ENCODE results near the gene PSMA2. TPM values are rescaled to one million over a fixed set of nuclear protein-coding genes. Genes with fewer than 3 reads are reported as not detected.
A peak's percentile ranks its signal among the peaks of the same experiment; 100 is the strongest.

Gene PSMA2
- total and polyA plus RNA-seq, 4 donors: 24.8 to 221 (median 73.8) TPM

DNA sequence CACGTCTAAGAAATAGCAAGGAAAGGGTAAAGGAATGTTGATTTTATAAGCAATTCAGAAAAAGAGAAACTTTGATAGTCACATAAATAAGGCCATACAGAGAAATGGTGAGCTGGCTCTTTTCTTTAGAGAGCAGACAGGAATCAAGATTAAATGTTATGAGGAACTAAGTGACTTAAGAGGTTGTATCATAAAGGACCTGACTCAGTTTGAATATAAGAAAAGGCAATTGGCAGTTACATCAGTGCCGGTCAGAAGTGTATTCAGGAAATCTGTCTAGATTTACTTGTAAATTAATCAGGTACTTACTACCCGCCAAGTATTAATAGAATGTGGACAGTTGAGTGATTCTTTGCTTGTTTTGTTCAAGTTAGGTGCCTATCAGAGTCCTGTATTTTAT, 2.3 kb upstream of the PSMA2 start:
- Histone ChIP-seq H3K27ac (ENCODE audit: low read depth in 1 of 2, low read length in 2 of 2) (no peak overlapping the region), H3K9me3 (ENCODE audit: control insufficient read depth in 4 of 4, low read length in 3 of 4) (no peaks in the 10 kb centered on the region), H3K4me3 (ENCODE audit: low read depth in 1 of 3, low read length in 3 of 3) (no peak overlapping the region), H3K9ac (ENCODE audit: low read depth in 1 of 2, low read length in 2 of 2) (no peak overlapping the region), H3K4me1 (ENCODE audit: control insufficient read depth in 4 of 4, insufficient read depth in 4 of 4, low read length in 3 of 4) (peaks cover 7 to 37% (median 21%) of the 10 kb centered on the region in 4 donors), H3K27me3 (ENCODE audit: control insufficient read depth in 4 of 4, insufficient read depth in 4 of 4, low read length in 3 of 4) (no peaks in the 10 kb centered on the region), H3K36me3 (ENCODE audit: control insufficient read depth in 4 of 4, insufficient read depth in 3 of 4, low read depth in 1 of 4, low read length in 3 of 4) (peaks cover 2 to 33% (median 25%) of the 10 kb centered on the region in 4 donors)
- no peak for DNase-seq (ENCODE audit: low spot score)
- TF ChIP-seq YY1 (IDR thresholded peaks at IDR 0.05): no peak
- TF ChIP-seq RXRA (IDR thresholded peaks at IDR 0.05): no peak
- WGBS: 88% methylated on average over 3 of the region's 3 CpGs

DNA sequence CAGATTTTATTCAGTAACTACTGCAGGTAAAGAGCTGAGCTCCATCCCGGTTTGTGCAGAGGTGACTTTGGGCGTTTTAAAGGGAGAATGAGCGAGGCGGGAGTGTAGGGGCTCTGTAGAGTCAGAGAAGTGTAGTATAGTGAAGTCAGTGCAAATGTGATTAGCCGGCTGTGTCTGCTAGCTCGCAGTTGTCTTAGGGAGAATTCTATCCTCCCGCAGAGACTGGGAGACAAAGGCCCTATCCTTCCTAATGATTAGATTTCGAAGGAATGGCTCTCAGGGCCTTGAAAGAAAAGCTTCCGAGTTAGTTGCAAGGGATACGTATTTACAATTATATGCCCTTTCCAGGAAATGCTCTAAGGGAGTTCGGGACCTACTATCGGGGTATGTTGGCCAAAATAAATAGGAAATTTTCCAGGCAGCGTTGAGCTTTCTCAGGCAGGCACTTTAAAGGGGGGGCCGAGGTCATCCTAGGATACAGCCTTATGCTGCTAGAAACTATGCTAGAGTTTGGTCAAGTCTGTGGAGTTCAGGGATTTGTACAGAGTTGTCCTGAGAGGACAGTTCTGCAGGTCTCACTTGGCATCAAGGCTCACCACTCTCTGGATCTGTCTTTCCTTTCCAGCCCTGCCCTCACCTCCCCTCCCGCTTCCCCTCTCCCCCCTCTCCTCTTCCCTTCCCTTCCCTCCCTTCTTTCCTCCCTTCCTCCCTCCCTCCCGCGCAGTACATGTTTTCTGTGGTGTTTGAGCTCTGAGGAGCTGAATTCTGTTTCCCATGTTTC, 1.0 kb upstream of the PSMA2 start:
- 1% methylated on average over 17 of the region's 17 CpGs for WGBS
- Histone ChIP-seq H3K4me1 (ENCODE audit: control insufficient read depth in 4 of 4, insufficient read depth in 4 of 4, low read length in 3 of 4) (peaks cover 8 to 50% (median 30%) of the 10 kb centered on the region in 4 donors), H3K9me3 (ENCODE audit: control insufficient read depth in 4 of 4, low read length in 3 of 4) (no peaks in the 10 kb centered on the region), H3K27me3 (ENCODE audit: control insufficient read depth in 4 of 4, insufficient read depth in 4 of 4, low read length in 3 of 4) (no peaks in the 10 kb centered on the region), H3K36me3 (ENCODE audit: control insufficient read depth in 4 of 4, insufficient read depth in 3 of 4, low read depth in 1 of 4, low read length in 3 of 4) (peaks cover 2 to 24% (median 18%) of the 10 kb centered on the region in 4 donors), H3K4me3 (ENCODE audit: low read depth in 1 of 3, low read length in 3 of 3) (peak overlapping the region; percentile 74 to 95 (median 94)), H3K9ac (ENCODE audit: low read depth in 1 of 2, low read length in 2 of 2) (peak overlapping the region; percentile 74 to 92), H3K27ac (ENCODE audit: low read depth in 1 of 2, low read length in 2 of 2) (peak overlapping the region; percentile 73 to 96)
- DNase-seq (ENCODE audit: low spot score): no peak
- TF ChIP-seq GABPA (IDR thresholded peaks at IDR 0.05 in 1 of 2, conservative IDR thresholded peaks at IDR 0.05 in 1 of 2) (no peak), FOXA2 (IDR thresholded peaks at IDR 0.05) (no peak), HNF4G (IDR thresholded peaks at IDR 0.05) (no peak), TAF1 (conservative IDR thresholded peaks at IDR 0.05) (no peak), YY1 (IDR thresholded peaks at IDR 0.05) (no peak), JUND (IDR thresholded peaks at IDR 0.05) (no peak), FOXA1 (IDR thresholded peaks at IDR 0.05) (no peak), SP1 (IDR thresholded peaks at IDR 0.05) (peak; percentile 57), NR2F2 (IDR thresholded peaks at IDR 0.05) (no peak), HNF4A (conservative IDR thresholded peaks at IDR 0.05) (peak in 1 of 2 donors; percentile 28), RXRA (IDR thresholded peaks at IDR 0.05) (peak; percentile 75 to 87), EGR1 (IDR thresholded peaks at IDR 0.05; ENCODE audit: low read depth in 2 of 2) (peak in 1 of 2 donors; percentile 9), RAD21 (IDR thresholded peaks at IDR 0.05) (no peak)
- TF ChIP-seq, protein P1, sequence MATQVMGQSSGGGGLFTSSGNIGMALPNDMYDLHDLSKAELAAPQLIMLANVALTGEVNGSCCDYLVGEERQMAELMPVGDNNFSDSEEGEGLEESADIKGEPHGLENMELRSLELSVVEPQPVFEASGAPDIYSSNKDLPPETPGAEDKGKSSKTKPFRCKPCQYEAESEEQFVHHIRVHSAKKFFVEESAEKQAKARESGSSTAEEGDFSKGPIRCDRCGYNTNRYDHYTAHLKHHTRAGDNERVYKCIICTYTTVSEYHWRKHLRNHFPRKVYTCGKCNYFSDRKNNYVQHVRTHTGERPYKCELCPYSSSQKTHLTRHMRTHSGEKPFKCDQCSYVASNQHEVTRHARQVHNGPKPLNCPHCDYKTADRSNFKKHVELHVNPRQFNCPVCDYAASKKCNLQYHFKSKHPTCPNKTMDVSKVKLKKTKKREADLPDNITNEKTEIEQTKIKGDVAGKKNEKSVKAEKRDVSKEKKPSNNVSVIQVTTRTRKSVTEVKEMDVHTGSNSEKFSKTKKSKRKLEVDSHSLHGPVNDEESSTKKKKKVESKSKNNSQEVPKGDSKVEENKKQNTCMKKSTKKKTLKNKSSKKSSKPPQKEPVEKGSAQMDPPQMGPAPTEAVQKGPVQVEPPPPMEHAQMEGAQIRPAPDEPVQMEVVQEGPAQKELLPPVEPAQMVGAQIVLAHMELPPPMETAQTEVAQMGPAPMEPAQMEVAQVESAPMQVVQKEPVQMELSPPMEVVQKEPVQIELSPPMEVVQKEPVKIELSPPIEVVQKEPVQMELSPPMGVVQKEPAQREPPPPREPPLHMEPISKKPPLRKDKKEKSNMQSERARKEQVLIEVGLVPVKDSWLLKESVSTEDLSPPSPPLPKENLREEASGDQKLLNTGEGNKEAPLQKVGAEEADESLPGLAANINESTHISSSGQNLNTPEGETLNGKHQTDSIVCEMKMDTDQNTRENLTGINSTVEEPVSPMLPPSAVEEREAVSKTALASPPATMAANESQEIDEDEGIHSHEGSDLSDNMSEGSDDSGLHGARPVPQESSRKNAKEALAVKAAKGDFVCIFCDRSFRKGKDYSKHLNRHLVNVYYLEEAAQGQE (IDR thresholded peaks at IDR 0.05): no peak
- TF ChIP-seq, protein P2, sequence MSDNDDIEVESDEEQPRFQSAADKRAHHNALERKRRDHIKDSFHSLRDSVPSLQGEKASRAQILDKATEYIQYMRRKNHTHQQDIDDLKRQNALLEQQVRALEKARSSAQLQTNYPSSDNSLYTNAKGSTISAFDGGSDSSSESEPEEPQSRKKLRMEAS (IDR thresholded peaks at IDR 0.05): no peak
- TF ChIP-seq, protein P3, sequence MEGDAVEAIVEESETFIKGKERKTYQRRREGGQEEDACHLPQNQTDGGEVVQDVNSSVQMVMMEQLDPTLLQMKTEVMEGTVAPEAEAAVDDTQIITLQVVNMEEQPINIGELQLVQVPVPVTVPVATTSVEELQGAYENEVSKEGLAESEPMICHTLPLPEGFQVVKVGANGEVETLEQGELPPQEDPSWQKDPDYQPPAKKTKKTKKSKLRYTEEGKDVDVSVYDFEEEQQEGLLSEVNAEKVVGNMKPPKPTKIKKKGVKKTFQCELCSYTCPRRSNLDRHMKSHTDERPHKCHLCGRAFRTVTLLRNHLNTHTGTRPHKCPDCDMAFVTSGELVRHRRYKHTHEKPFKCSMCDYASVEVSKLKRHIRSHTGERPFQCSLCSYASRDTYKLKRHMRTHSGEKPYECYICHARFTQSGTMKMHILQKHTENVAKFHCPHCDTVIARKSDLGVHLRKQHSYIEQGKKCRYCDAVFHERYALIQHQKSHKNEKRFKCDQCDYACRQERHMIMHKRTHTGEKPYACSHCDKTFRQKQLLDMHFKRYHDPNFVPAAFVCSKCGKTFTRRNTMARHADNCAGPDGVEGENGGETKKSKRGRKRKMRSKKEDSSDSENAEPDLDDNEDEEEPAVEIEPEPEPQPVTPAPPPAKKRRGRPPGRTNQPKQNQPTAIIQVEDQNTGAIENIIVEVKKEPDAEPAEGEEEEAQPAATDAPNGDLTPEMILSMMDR (IDR thresholded peaks at IDR 0.05; ENCODE audit: low read depth, low read length, missing input control): no peak
- TF ChIP-seq, protein P4, sequence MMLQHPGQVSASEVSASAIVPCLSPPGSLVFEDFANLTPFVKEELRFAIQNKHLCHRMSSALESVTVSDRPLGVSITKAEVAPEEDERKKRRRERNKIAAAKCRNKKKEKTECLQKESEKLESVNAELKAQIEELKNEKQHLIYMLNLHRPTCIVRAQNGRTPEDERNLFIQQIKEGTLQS (IDR thresholded peaks at IDR 0.05): no peak
- TF ChIP-seq, protein P5, sequence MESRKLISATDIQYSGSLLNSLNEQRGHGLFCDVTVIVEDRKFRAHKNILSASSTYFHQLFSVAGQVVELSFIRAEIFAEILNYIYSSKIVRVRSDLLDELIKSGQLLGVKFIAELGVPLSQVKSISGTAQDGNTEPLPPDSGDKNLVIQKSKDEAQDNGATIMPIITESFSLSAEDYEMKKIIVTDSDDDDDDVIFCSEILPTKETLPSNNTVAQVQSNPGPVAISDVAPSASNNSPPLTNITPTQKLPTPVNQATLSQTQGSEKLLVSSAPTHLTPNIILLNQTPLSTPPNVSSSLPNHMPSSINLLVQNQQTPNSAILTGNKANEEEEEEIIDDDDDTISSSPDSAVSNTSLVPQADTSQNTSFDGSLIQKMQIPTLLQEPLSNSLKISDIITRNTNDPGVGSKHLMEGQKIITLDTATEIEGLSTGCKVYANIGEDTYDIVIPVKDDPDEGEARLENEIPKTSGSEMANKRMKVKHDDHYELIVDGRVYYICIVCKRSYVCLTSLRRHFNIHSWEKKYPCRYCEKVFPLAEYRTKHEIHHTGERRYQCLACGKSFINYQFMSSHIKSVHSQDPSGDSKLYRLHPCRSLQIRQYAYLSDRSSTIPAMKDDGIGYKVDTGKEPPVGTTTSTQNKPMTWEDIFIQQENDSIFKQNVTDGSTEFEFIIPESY (IDR thresholded peaks at IDR 0.05): no peak
